Fibroblast of mammary gland (primary cell): ENCODE results near the gene KRTAP10-3.
"Not testable (repeated sequence)": the region's sequence is repeated elsewhere in the genome, so short reads cannot be mapped to it uniquely, and the experiment has no call there.

ENCODE experiments used
- DNase-seq: peaks from one replicate; pipeline ENCODE4 v3.0.0-alpha.2; 2010; ENCODE audit warnings: low read depth
- H3K4me3 ChIP-seq: 2 replicates; pipeline ENCODE4 v1.5.1; 2011; ENCODE audit warnings: low read depth, mild to moderate bottlenecking, low read length, moderate library complexity; ENCODE audit not compliant: control insufficient read depth
- TF ChIP-seq, protein P1 (sequence below): conservative IDR thresholded peaks from 2 replicates; pipeline ENCODE4 v1.5.1; 2011; ENCODE audit warnings: low read depth, low read length, inconsistent platforms; ENCODE audit not compliant: control insufficient read depth, insufficient read depth

KRTAP10-3 gene

DNA sequence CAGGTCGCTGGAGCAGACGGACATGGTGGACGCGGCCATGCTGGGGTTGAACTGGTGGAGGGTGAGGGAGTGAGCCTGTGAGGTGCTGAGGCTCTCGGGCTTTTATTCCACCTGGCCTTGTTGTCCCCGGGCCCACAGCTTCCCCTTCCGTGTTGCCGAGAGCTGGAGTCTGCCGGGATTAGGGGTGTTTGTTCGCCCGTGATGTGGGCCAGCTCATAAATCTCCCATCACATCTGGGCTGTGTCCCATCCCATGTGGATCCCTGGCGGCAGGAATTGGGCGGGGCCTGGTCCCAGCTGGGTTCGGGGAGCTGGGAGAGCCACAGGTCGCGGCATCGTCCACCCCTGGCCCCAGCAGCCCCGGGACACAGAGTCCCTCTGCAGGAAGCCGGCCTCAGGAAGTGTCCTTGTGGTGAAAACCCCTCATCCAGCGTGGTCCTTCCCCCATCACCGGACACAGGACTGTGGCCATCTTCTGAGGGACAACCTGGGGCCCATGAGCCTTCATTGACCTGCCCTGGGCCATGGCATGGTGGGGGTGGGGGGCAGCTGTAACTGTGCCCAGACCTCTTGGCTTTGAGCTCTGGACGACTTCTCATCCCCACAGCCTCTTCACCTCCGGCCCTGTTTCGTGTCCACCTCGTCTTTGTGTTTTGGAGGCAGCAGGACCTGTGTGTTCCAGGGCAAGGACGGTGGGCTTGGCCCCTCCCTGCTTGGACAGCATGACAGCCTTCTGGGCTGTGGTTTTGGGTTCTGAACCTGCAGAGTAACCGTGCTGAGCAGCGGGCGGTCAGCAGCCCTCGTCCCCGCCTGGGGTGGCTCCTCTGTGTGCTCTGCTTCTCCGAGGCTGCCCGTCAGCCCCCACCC lies 34.1 kb upstream of the KRTAP10-3 start, which contains the start of gene KRTAP10-6:
KRTAP10-6 (minus strand) TSS at position 60 of the 866 bp plus-strand sequence; CDS start at position 39, 21 bp downstream.
- TF ChIP-seq, protein P1, sequence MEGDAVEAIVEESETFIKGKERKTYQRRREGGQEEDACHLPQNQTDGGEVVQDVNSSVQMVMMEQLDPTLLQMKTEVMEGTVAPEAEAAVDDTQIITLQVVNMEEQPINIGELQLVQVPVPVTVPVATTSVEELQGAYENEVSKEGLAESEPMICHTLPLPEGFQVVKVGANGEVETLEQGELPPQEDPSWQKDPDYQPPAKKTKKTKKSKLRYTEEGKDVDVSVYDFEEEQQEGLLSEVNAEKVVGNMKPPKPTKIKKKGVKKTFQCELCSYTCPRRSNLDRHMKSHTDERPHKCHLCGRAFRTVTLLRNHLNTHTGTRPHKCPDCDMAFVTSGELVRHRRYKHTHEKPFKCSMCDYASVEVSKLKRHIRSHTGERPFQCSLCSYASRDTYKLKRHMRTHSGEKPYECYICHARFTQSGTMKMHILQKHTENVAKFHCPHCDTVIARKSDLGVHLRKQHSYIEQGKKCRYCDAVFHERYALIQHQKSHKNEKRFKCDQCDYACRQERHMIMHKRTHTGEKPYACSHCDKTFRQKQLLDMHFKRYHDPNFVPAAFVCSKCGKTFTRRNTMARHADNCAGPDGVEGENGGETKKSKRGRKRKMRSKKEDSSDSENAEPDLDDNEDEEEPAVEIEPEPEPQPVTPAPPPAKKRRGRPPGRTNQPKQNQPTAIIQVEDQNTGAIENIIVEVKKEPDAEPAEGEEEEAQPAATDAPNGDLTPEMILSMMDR: no peak
- no peak for DNase-seq
- no peak within 1 kb of the TSS for H3K4me3 ChIP-seq

DNA sequence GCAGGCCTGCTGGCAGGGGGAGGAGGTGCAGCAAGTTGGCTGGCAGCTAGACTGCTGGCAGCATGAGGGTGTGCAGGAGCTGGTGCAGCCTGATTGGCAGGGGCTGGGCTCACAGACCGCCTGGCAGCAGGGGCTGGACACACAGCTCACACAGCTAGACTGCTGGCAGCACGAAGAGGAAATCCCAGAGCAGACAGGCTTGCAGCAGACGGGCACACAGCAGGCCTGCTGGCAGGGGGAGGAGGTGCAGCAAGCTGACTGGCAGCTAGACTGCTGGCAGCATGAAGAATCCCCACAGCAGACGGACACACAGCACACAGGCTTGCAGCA lies 33.2 kb upstream of the KRTAP10-3 start:
- DNase-seq, H3K4me3 ChIP-seq: not testable (repeated sequence)

GRCh38 chr21:44590897-44591800 lies 32.6 kb upstream of the KRTAP10-3 start:
- H3K4me3 ChIP-seq, DNase-seq: not testable (repeated sequence)

DNA sequence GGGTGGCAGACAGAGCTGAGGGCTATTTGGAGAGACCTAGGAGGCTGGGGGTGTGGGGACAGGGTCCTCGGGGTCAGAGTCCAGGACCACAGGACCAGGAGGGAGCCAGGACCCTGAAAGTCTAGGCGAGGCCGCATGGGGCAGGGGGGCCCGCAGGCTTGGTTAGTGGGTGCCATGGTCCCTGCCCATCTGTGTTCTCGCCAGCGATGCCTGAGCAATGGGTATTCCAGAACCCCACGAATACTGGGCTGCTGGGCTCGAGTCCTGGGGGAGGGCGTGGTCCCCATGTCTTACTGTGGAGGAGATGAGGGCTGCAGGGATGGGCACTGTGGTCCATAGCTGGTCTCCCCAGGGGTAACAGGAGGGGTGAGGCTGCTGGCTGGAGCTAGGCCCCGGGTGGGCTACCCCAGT lies 31.7 kb upstream of the KRTAP10-3 start:
- TF ChIP-seq, protein P1: no peak
- H3K4me3 ChIP-seq: no peak overlapping the region
- DNase-seq: no peak

- TF ChIP-seq, protein P1: no peak
- no peak overlapping the region for H3K4me3 ChIP-seq
- DNase-seq: no peak
These were observed 31.2 kb upstream of the KRTAP10-3 start for GRCh38 chr21:44589586-44590305.

GRCh38 chr21:44589094-44589493 lies 30.5 kb upstream of the KRTAP10-3 start:
- TF ChIP-seq, protein P1: no peak
- DNase-seq: no peak
- H3K4me3 ChIP-seq: no peak overlapping the region

GRCh38 chr21:44585892-44586291 lies 27.3 kb upstream of the KRTAP10-3 start:
- TF ChIP-seq, protein P1: no peak
- H3K4me3 ChIP-seq: no peak overlapping the region
- no peak for DNase-seq
